H9 (cell line): Measurements from ENCODE around the gene NUBP1. TPM values are rescaled to one million over a fixed set of nuclear protein-coding genes. Genes with fewer than 3 reads are reported as not detected.

ENCODE experiments used
- DNase-seq: peaks from one replicate; pipeline ENCODE4 v3.0.0-alpha.2; 2017
- H2AFZ ChIP-seq: one replicate; pipeline ENCODE4 v1.6.1; 2013; ENCODE audit warnings: mild to moderate bottlenecking, low read length, control low read depth, moderate library complexity
- H2AK5ac ChIP-seq: 2 replicates; pipeline ENCODE4 v1.6.1; 2013; ENCODE audit warnings: low read length, control low read depth, mixed read lengths; ENCODE audit not compliant: insufficient read length
- H2BK120ac ChIP-seq: one replicate; pipeline ENCODE4 v1.6.1; 2013; ENCODE audit warnings: low read depth, mild to moderate bottlenecking, low read length, control low read depth, inconsistent platforms; ENCODE audit not compliant: poor library complexity, severe bottlenecking
- H2BK12ac ChIP-seq: 2 replicates; pipeline ENCODE4 v1.6.1; 2013; ENCODE audit warnings: low read length, control low read depth, mixed read lengths, low read depth; ENCODE audit not compliant: insufficient read length
- H2BK15ac ChIP-seq: 2 replicates; pipeline ENCODE4 v1.6.1; 2013; ENCODE audit warnings: low read depth, low read length, control low read depth
- H2BK20ac ChIP-seq: one replicate; pipeline ENCODE4 v1.6.1; 2013; ENCODE audit warnings: low read depth, mild to moderate bottlenecking, low read length, control low read depth, inconsistent platforms; ENCODE audit not compliant: poor library complexity, severe bottlenecking
- H2BK5ac ChIP-seq: 2 replicates; pipeline ENCODE4 v1.6.1; 2013; ENCODE audit warnings: low read length, control low read depth, mixed read lengths; ENCODE audit not compliant: insufficient read length
- H3K14ac ChIP-seq: 2 replicates; pipeline ENCODE4 v1.6.1; 2013; ENCODE audit warnings: low read length, control low read depth; ENCODE audit not compliant: insufficient read depth
- H3K18ac ChIP-seq: 2 replicates; pipeline ENCODE4 v1.6.1; 2013; ENCODE audit warnings: low read depth, mild to moderate bottlenecking, mixed read lengths, low read length, control low read depth; ENCODE audit not compliant: insufficient read length
- H3K23ac ChIP-seq: 2 replicates; pipeline ENCODE4 v1.6.1; 2013; ENCODE audit warnings: low read length, control low read depth, mixed read lengths, low read depth; ENCODE audit not compliant: insufficient read length
- H3K23me2 ChIP-seq: 2 replicates; pipeline ENCODE4 v1.6.1; 2013; ENCODE audit warnings: low read depth, mild to moderate bottlenecking, mixed read lengths, low read length, control low read depth; ENCODE audit not compliant: insufficient read length, poor library complexity, severe bottlenecking
- H3K27ac ChIP-seq: 2 replicates; pipeline ENCODE4 v1.5.1; 2013; ENCODE audit warnings: low read length, control low read depth, mixed read lengths, low read depth; ENCODE audit not compliant: insufficient read length
- H3K27me3 ChIP-seq: 2 replicates; pipeline ENCODE4 v1.6.1; 2013; ENCODE audit warnings: low read length, control low read depth, inconsistent platforms; ENCODE audit not compliant: insufficient read depth
- H3K4ac ChIP-seq: 2 replicates; pipeline ENCODE4 v1.6.1; 2013; ENCODE audit warnings: low read depth, mild to moderate bottlenecking, control low read depth, inconsistent platforms, low read length, moderate library complexity
- H3K4me1 ChIP-seq: 2 replicates; pipeline ENCODE4 v1.6.1; 2013; ENCODE audit warnings: low read length, control low read depth, inconsistent platforms; ENCODE audit not compliant: insufficient read depth
- H3K4me2 ChIP-seq: 2 replicates; pipeline ENCODE4 v1.6.1; 2013; ENCODE audit warnings: low read length, control low read depth, mixed read lengths; ENCODE audit not compliant: insufficient read length, insufficient read depth
- H3K56ac ChIP-seq: 2 replicates; pipeline ENCODE4 v1.6.1; 2013; ENCODE audit warnings: low read depth, mild to moderate bottlenecking, mixed read lengths, low read length, control low read depth; ENCODE audit not compliant: insufficient read length
- H3K79me1 ChIP-seq: 2 replicates; pipeline ENCODE4 v1.6.1; 2013; ENCODE audit warnings: low read depth, mild to moderate bottlenecking, moderate library complexity, low read length, control low read depth, inconsistent platforms; ENCODE audit not compliant: insufficient read depth, poor library complexity, severe bottlenecking
- H3K79me2 ChIP-seq: 2 replicates; pipeline ENCODE4 v1.6.1; 2013; ENCODE audit warnings: low read length, control low read depth, inconsistent platforms; ENCODE audit not compliant: insufficient read depth
- H3K9ac ChIP-seq: 2 replicates; pipeline ENCODE4 v1.6.1; 2013; ENCODE audit warnings: low read length, control low read depth, mixed read lengths; ENCODE audit not compliant: insufficient read length; ENCODE audit errors: extremely low read depth
- H3K9me3 ChIP-seq: one replicate; pipeline ENCODE4 v1.6.1; 2013; ENCODE audit warnings: low read depth, low read length, inconsistent platforms; ENCODE audit not compliant: control insufficient read depth
- H3T11ph ChIP-seq: one replicate; pipeline ENCODE4 v1.6.1; 2013; ENCODE audit warnings: mild to moderate bottlenecking, low read length, control low read depth, inconsistent platforms
- H4K20me1 ChIP-seq: one replicate; pipeline ENCODE4 v1.6.1; 2013; ENCODE audit not compliant: control insufficient read depth, insufficient read length, insufficient read depth
- H4K5ac ChIP-seq: 2 replicates; pipeline ENCODE4 v1.6.1; 2013; ENCODE audit warnings: low read depth, mild to moderate bottlenecking, mixed read lengths, low read length, control low read depth; ENCODE audit not compliant: insufficient read length
- H4K8ac ChIP-seq: replicated peaks from 2 replicates; pipeline ENCODE4 v1.6.1; 2013; ENCODE audit warnings: low read length, control low read depth, mixed read lengths, low read depth; ENCODE audit not compliant: insufficient read length
- H4K91ac ChIP-seq: 2 replicates; pipeline ENCODE4 v1.6.1; 2013; ENCODE audit warnings: low read depth, mild to moderate bottlenecking, moderate library complexity, mixed read lengths, low read length, control low read depth; ENCODE audit not compliant: insufficient read length
- H3K27ac Mint-ChIP-seq, 3 experiments: 2 replicates in 2 of 3; 3 replicates in 1 of 3; pipeline ENCODE4 v1.8.0; 2020 to 2021; ENCODE audit warnings: mixed read lengths in 3 of 3, mild to moderate bottlenecking in 1 of 3, moderate library complexity in 1 of 3
- H3K27me3 Mint-ChIP-seq: 2 replicates; pipeline ENCODE4 v1.8.0; 2021; ENCODE audit warnings: low read depth, mild to moderate bottlenecking, moderate library complexity, mixed read lengths
- H3K36me3 Mint-ChIP-seq, 3 experiments: 2 replicates in 2 of 3; 3 replicates in 1 of 3; pipeline ENCODE4 v1.8.0; 2020 to 2021; ENCODE audit warnings: low read depth in 3 of 3, mixed read lengths in 3 of 3; ENCODE audit not compliant: insufficient read depth in 1 of 3
- H3K4me1 Mint-ChIP-seq, 2 experiments: 2 replicates each; pipeline ENCODE4 v1.8.0; 2020; ENCODE audit warnings: mixed read lengths in 2 of 2
- H3K4me3 Mint-ChIP-seq, 2 experiments: 2 replicates in 1 of 2; 3 replicates in 1 of 2; pipeline ENCODE4 v1.8.0; 2020 to 2021; ENCODE audit warnings: mild to moderate bottlenecking in 2 of 2, mixed read lengths in 2 of 2, moderate library complexity in 1 of 2
- H3K9me3 Mint-ChIP-seq, 2 experiments: 2 replicates in 1 of 2; 3 replicates in 1 of 2; pipeline ENCODE4 v1.8.0; 2020; ENCODE audit warnings: mild to moderate bottlenecking in 2 of 2, mixed read lengths in 2 of 2, moderate library complexity in 1 of 2
- WGBS: extraction: QIAGEN DNeasy Blood & Tissue Kit; methylation state at CpG from one replicate; pipeline ENCODE4 v1.1.7; 2013; ENCODE audit warnings: missing lambda C conversion rate, low lambda C conversion rate, mixed read lengths; ENCODE audit not compliant: insufficient read length; ENCODE audit errors: extremely low coverage; 5-methylcytosine and 5-hydroxymethylcytosine counted together
- total RNA-seq: library from RNA; stranded (reverse); gene quantifications from 2 replicates; pipeline ENCODE4 v1.2.1, GENCODE V29; 2021
- TF ChIP-seq, protein P1 (sequence below): fragments of 200-600 bp; sonication (generic); conservative IDR thresholded peaks from 3 replicates; pipeline ENCODE4 v1.8.0; 2021; ENCODE audit warnings: antibody characterized with exemption, mild to moderate bottlenecking

The NUBP1 gene
- total RNA-seq, 1 experiment from 2014 or later, result 36.5 TPM

DNA sequence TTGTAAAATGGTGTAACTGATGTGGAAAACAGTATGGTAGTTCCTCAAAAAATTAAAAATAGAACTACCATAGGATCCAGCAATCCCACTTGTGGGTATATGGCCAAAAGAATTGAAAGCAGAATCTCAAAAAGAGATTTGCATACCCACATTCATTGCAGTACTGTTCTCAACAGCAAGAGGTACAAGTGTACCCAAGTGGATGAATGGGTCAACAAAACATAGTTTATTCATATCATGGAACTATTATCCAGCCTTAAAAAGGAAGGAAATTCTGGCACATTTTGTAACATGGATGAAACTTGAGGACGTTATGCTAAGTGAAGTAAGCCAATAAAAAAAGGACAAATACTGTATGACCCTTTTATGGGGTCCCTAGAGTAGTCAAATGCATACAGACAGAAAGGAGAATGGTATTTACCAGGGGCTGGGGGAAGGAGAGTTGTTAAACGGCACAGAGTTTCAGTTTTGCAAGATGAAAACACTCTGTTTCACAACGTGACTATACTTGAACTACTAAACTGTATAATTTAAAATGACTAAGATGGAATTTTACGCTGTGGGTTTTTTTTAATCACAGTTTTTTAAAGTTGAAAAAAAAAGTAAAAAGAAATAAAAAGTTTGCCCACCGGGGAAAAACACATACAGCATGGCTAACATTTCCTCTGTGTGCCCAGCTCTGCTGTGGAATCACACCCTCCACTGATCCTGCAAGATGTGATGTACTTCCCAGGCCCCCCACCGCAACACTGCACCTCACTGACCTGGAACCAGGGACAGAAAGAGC is 68.9 kb downstream of the NUBP1 start:
- Histone ChIP-seq H2AFZ (no peak overlapping the region), H3K23me2 (no peaks in the 10 kb centered on the region), H4K8ac (no peak overlapping the region), H2BK15ac (no peak overlapping the region), H3K56ac (no peak overlapping the region), H3K9me3 (no peaks in the 10 kb centered on the region), H3K4me1 (no peaks in the 10 kb centered on the region), H3T11ph (no peak overlapping the region), H2BK5ac (no peak overlapping the region), H4K20me1 (no peaks in the 10 kb centered on the region), H2BK120ac (no peak overlapping the region), H3K79me2 (no peaks in the 10 kb centered on the region; the same call in 1 of the 2 replicates), H3K4ac (no peak overlapping the region), H3K23ac (no peak overlapping the region), H3K14ac (no peak overlapping the region), H3K79me1 (no peaks in the 10 kb centered on the region), H2BK12ac (no peak overlapping the region), H4K5ac (no peak overlapping the region), H4K91ac (no peak overlapping the region), H2AK5ac (no peak overlapping the region), H3K18ac (no peak overlapping the region), H3K4me2 (no peak overlapping the region), H2BK20ac (no peak overlapping the region), H3K27me3 (no peaks in the 10 kb centered on the region), H3K27ac (no peak overlapping the region), H3K9ac (no peak overlapping the region)
- TF ChIP-seq, protein P1, sequence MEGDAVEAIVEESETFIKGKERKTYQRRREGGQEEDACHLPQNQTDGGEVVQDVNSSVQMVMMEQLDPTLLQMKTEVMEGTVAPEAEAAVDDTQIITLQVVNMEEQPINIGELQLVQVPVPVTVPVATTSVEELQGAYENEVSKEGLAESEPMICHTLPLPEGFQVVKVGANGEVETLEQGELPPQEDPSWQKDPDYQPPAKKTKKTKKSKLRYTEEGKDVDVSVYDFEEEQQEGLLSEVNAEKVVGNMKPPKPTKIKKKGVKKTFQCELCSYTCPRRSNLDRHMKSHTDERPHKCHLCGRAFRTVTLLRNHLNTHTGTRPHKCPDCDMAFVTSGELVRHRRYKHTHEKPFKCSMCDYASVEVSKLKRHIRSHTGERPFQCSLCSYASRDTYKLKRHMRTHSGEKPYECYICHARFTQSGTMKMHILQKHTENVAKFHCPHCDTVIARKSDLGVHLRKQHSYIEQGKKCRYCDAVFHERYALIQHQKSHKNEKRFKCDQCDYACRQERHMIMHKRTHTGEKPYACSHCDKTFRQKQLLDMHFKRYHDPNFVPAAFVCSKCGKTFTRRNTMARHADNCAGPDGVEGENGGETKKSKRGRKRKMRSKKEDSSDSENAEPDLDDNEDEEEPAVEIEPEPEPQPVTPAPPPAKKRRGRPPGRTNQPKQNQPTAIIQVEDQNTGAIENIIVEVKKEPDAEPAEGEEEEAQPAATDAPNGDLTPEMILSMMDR, result no peak
- WGBS, result no CpG with 5 or more reads among the region's 6 CpGs
- no peaks in the 10 kb centered on the region for H3K4me1 Mint-ChIP-seq
- H3K36me3 Mint-ChIP-seq, result peaks cover 0 to 13% (median 4%) of the 10 kb centered on the region in 3 experiments; a peak in 5 of 7 replicates
- no peaks in the 10 kb centered on the region for H3K27me3 Mint-ChIP-seq
- DNase-seq, result no peak
- no peaks in the 10 kb centered on the region for H3K9me3 Mint-ChIP-seq
- H3K27ac Mint-ChIP-seq, result no peak overlapping the region
- no peak overlapping the region for H3K4me3 Mint-ChIP-seq
